HG03469 (cell line): ENCODE data around the gene FITM1.

ENCODE experiments used
- ATAC-seq: cut with Tn5 transposase; IDR thresholded peaks from one replicate; pipeline ENCODE4 v1.9.1; 2021; ENCODE audit warnings: mild to moderate bottlenecking, moderate library complexity, moderate number of reproducible peaks; ENCODE audit not compliant: unreplicated experiment

FITM1 gene

GRCh38 chr14:24117179-24117578, 13.3 kb upstream of the FITM1 start:
- no peak for ATAC-seq

DNA sequence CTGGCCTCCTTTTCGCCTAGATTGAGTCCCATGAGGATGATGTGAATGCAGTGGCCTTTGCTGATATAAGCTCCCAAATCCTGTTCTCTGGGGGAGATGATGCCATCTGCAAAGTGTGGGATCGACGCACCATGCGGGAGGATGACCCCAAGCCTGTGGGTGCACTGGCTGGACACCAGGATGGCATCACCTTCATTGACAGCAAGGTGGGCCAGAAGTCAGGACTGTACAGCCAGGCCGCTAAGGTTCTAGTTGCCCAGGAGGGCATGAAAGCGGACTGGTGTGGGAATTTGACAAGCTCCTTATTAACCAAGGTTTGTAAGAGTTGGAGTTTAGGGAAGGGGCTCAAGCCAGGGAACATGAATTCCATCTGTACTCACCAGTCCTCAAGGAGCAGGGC, 10.8 kb upstream of the FITM1 start:
- ATAC-seq, result no peak

DNA sequence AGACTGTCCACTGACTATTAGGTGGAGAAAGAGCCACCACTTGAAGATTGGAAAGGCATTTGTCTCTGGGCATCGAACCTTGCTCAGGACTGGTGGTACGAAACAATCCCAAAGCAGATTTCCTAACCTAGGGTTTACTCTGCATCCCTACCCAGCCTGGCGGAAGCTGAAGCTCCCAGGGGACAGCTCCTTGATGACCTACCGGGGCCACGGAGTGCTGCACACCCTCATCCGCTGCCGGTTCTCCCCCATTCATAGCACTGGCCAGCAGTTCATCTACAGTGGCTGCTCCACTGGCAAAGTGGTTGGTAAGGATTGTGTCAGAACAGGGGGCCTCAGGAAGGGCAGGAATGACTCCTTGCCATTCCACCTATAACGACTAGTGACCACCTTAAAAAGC, 9.2 kb upstream of the FITM1 start:
- no peak for ATAC-seq

GRCh38 chr14:24122416-24122815, 8.0 kb upstream of the FITM1 start:
- ATAC-seq, result no peak

- no peak for ATAC-seq
Measured at GRCh38 chr14:24122898-24123297, 7.6 kb upstream of the FITM1 start.

- peak; percentile 41 for ATAC-seq
Measured at GRCh38 chr14:24123424-24124417, 6.7 kb upstream of the FITM1 start.

DNA sequence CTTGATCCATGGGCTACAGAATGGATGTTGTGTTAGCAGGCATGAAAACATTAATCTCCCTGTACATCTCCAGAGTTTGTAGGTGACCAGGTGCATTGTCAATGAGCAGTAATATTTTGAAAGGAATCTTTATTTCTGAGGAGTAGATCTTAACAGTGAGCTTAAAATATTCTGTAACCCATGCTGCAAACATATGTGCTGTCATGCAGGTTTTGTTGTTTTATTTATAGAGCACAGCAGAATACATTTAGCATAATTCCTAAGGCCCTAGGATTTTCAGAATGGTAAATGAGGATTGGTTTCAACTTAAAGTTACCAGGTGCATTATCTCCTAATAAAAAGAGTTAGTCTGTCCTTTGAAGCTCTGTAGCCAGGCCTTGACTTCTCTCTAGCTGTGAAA, 3.5 kb upstream of the FITM1 start:
- no peak for ATAC-seq

- ATAC-seq, result no peak
Measured at GRCh38 chr14:24127673-24128072, 2.8 kb upstream of the FITM1 start.

GRCh38 chr14:24129410-24129998, 955 bp upstream of the FITM1 start:
- no peak for ATAC-seq

- no peak for ATAC-seq
Measured at GRCh38 chr14:24130717-24131548, 474 bp downstream of the FITM1 start.

GRCh38 chr14:24131549-24131966, 1.1 kb downstream of the FITM1 start:
- ATAC-seq, result no peak

- ATAC-seq, result no peak
Measured at GRCh38 chr14:24132061-24132685, 1.7 kb downstream of the FITM1 start.

GRCh38 chr14:24132976-24133375, 2.5 kb downstream of the FITM1 start:
- no peak for ATAC-seq

DNA sequence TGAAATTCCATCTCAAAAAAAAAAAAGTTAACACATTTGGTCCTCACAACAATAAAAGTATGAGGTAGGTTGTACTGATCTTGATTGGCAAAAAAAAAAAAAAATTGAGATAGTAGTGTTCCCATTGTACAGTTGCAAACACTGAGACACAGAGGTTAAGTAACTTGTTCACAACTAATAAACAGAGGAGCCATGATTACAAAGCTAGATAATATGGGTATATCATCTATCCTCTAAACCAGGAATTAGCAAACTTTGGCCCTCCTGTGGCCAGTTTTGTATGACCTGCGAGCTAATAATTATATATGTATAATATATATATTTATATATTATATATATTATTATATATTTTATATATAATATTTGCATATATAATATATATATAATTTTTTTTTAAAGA, 3.3 kb downstream of the FITM1 start:
- no peak for ATAC-seq

DNA sequence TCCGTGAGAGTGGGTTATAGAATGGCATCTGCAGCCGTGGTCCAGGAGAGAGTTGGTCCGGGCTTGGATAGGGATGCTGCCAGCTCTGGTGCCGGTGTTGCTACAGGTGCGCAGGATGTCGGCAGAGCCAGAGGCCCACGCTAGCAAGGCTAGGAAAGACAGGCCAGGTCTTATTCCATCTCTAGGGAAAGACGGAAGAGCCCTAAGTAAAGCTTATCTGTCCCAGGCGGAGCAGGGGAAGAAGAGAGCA, 5.0 kb downstream of the FITM1 start:
- ATAC-seq, result no peak

DNA sequence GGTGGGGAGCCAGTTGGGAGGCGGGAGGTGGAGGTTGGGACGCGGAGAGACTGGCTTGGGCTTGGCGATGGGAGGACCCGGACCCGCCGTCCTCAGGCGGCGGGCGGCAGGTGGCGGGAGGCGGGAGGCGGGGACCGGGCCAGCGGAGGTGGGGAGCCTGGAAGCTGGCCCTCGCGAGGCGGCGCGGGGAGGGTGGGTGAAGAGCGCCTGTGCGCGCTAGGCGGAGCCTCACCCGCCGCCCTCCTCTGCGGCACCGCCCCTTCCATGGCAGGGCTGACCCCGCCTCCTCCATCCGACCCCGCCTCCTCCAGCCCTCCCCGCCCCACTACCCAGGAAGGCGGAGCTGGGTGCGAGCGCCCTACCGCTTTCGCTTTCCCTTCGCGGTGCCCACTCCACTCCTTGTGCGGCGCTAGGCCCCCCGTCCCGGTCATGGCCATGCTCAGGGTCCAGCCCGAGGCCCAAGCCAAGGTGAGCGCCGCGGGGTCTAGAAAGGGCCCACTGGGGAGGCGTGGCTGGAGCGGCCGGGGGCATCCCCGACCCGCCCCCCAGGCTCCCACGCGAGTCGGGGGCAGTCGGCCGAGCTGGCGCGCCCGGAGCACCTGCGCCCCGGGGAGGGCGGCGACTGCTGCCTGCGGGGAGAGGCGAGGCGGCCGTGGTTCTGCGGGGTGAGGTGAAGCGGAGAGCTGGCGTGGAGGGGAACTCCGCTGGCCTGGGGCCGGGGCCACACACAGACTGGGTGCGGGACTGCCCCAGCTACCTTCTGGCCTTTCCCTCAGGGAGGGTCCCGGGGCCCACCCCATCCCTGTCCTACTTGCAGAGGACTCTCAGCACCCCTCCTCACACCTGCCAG, 5.6 kb downstream of the FITM1 start, which contains the start of gene PSME1:
TSS of gene PSME1 (plus strand) at position 361 of the 850 bp plus-strand sequence. CDS start at position 430, 69 bp downstream.
- peak; percentile 35 for ATAC-seq

DNA sequence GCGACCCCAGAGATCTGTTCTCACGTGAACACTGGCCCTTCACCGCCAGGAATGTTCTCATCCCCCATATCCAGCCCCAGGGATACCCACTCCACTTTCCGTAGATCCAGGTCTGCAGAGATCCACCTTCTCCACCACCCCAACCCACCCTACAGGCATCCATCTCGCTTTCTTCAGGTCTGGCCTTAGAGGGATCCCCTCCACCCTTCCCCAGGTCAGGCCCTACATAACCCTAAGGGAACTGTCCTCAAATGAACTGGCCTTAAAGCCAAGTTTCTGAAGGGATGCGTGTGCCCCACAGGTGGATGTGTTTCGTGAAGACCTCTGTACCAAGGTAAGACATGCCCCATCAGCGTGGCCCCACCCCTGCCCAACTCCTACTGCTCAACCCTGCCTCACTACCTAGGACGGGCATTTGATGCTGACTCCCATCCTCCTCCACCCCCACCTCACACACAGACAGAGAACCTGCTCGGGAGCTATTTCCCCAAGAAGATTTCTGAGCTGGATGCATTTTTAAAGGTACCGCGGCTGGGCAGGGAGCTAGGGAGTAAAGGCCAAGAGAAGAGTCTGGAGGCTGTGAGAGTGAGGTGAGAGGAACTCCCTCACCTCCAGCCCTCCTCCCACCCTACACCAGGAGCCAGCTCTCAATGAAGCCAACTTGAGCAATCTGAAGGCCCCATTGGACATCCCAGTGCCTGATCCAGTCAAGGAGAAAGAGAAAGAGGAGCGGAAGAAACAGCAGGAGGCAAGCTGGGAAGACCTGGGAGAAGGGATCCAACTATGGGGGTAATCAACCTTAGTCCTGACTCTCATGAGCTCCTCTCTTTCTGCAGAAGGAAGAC, 6.4 kb downstream of the FITM1 start:
- ATAC-seq, result no peak

DNA sequence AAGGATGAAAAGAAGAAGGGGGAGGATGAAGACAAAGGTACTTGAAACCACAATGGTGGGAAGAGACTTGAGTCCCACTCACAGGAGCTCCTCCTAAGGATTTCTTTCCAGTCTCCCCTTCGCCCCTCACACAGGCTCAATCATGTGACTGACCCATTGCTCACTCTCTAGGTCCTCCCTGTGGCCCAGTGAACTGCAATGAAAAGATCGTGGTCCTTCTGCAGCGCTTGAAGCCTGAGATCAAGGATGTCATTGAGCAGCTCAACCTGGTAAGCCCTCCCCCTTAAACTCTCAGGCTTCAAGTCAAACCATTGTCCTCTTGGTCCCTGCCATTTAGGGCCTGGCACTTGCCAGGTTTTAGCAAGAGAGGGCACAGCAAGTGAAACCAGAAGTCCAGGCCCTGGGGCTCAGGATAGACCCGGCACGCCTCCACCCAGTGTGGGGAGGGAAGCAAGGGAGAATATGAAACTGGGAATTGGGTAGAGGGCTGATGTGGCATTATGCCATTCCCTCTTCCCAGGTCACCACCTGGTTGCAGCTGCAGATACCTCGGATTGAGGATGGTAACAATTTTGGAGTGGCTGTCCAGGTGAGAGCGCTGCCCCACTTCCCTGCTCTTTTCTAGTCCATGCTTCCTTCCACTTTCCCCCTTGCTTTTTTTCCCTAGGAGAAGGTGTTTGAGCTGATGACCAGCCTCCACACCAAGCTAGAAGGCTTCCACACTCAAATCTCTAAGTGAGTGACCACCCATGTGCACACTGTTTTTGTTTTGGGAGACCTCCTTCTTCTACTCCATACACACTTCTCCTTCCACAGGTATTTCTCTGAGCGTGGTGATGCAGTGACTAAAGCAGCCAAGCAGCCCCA, 7.3 kb downstream of the FITM1 start:
- ATAC-seq, result no peak
